ENCODE measurements around the gene SRPK2. TPM values are rescaled to one million over a fixed set of nuclear protein-coding genes. Genes with fewer than 3 reads are reported as not detected.

SRPK2 gene
- total and polyA plus RNA-seq, 2 donors (not counting 1 experiment from before 2014, with no cell fraction given): 15.2 to 108 TPM

DNA sequence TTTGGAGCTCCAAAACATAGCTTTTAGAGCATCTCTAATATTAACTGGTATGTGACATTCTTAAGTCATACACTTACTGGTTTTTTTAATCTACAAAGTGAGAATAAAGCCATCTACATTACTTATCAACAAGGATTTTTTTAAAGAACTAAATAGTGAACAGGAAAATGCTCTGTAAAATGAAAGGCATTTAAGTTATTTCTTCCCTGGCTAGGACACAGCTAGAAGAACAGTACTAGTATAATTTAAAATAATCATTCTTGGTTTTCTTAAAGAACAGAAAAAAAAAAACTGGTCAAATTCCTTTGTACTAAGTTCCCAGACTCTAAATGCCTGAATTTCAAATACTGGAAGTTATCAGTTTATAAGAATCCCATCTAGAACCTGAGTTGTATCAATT, 139.5 kb downstream of the SRPK2 start:
- Histone ChIP-seq H4K20me1 (ENCODE audit: control insufficient read depth, insufficient read depth, low read length, poor library complexity, severe bottlenecking) (peaks cover 92% of the 10 kb centered on the region), H3K27ac (ENCODE audit: low read length in 2 of 2) (no peak overlapping the region), H3K79me2 (ENCODE audit: control insufficient read depth, insufficient read depth, low read length) (peaks cover 91% of the 10 kb centered on the region), H3K4me2 (replicated peaks; ENCODE audit: low read depth, low read length, poor library complexity, severe bottlenecking) (no peak overlapping the region), H3K36me3 (replicated peaks in 1 of 2; ENCODE audit: control extremely low read depth in 1 of 2, control insufficient read depth in 1 of 2, extremely low read depth in 1 of 2, insufficient read depth in 2 of 2, low read length in 1 of 2) (peaks cover 0 to 4% of the 10 kb centered on the region in 2 experiments), H3K27me3 (replicated peaks in 1 of 4; ENCODE audit: control extremely low read depth in 1 of 4, control insufficient read depth in 3 of 4, insufficient read depth in 4 of 4, low read length in 3 of 4) (no peaks in the 10 kb centered on the region), H3K9me3 (ENCODE audit: control extremely low read depth in 1 of 3, control insufficient read depth in 2 of 3, insufficient read depth in 1 of 3, low read length in 2 of 3) (peaks cover 0 to 7% (median 0%) of the 10 kb centered on the region in 3 donors), H3K4me1 (ENCODE audit: control insufficient read depth in 2 of 2, insufficient read depth in 2 of 2, low read length in 2 of 2) (peaks cover 13 to 17% of the 10 kb centered on the region in 2 donors), H2AFZ (ENCODE audit: insufficient read depth, low read depth, low read length, poor library complexity, severe bottlenecking) (no peak overlapping the region), H3K4me3 (ENCODE audit: control extremely low read depth in 1 of 5, extremely low read depth in 1 of 5, insufficient read depth in 1 of 5, low read depth in 2 of 5, low read length in 4 of 5) (no peak overlapping the region), H3K9ac (ENCODE audit: low read length) (no peak overlapping the region)
- intact Hi-C loops (cut with micrococcal nuclease): no loop called here
- Mint-ChIP-seq H3K27me3 (no peaks in the 10 kb centered on the region), H3K4me1 (peaks cover 34% of the 10 kb centered on the region), H3K27ac (no peak overlapping the region), H3K9me3 (ENCODE audit: insufficient read depth) (no peaks in the 10 kb centered on the region), H3K4me3 (no peak overlapping the region)
- TF ChIP-seq, protein P1, sequence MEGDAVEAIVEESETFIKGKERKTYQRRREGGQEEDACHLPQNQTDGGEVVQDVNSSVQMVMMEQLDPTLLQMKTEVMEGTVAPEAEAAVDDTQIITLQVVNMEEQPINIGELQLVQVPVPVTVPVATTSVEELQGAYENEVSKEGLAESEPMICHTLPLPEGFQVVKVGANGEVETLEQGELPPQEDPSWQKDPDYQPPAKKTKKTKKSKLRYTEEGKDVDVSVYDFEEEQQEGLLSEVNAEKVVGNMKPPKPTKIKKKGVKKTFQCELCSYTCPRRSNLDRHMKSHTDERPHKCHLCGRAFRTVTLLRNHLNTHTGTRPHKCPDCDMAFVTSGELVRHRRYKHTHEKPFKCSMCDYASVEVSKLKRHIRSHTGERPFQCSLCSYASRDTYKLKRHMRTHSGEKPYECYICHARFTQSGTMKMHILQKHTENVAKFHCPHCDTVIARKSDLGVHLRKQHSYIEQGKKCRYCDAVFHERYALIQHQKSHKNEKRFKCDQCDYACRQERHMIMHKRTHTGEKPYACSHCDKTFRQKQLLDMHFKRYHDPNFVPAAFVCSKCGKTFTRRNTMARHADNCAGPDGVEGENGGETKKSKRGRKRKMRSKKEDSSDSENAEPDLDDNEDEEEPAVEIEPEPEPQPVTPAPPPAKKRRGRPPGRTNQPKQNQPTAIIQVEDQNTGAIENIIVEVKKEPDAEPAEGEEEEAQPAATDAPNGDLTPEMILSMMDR (IDR thresholded peaks at IDR 0.05): no peak
- no peak for TF ChIP-seq EZH2 (IDR thresholded peaks at IDR 0.05; ENCODE audit: borderline replicate concordance, insufficient read depth, low read depth, low read length, poor library complexity, severe bottlenecking)
- DNase-seq (no peak), ATAC-seq (ENCODE audit: low read depth) (no peak)
- CTCF ChIA-PET: interaction anchor here (0.6 to 0.8 kb wide), 2 partner anchors 49 to 223 kb away, joined by 3 read pairs; no protein-coding TSS in a partner anchor
- POLR2A ChIA-PET: no interaction called here

GRCh38 chr7:105246679-105247078, 142.0 kb downstream of the SRPK2 start:
- CTCF ChIA-PET: no interaction called here

More at GRCh38 chr7:105246679-105247078, 142.0 kb downstream of the SRPK2 start:
- Mint-ChIP-seq H3K27ac (no peak overlapping the region), H3K4me1 (peaks cover 33% of the 10 kb centered on the region), H3K9me3 (ENCODE audit: insufficient read depth) (no peaks in the 10 kb centered on the region), H3K4me3 (no peak overlapping the region), H3K27me3 (no peaks in the 10 kb centered on the region)
- H2AFZ ChIP-seq (ENCODE audit: insufficient read depth, low read depth, low read length, poor library complexity, severe bottlenecking): no peak overlapping the region
- TF ChIP-seq, protein P1 (IDR thresholded peaks at IDR 0.05): no peak
- TF ChIP-seq EZH2 (IDR thresholded peaks at IDR 0.05; ENCODE audit: borderline replicate concordance, insufficient read depth, low read depth, low read length, poor library complexity, severe bottlenecking): no peak
- no peak for ATAC-seq (ENCODE audit: low read depth)
- no peak overlapping the region for H3K27ac ChIP-seq (ENCODE audit: low read length in 2 of 2)
- H3K27me3 ChIP-seq (replicated peaks in 1 of 4; ENCODE audit: control extremely low read depth in 1 of 4, control insufficient read depth in 3 of 4, insufficient read depth in 4 of 4, low read length in 3 of 4): no peaks in the 10 kb centered on the region
- POLR2A ChIA-PET: no interaction called here
- H3K79me2 ChIP-seq (ENCODE audit: control insufficient read depth, insufficient read depth, low read length): peaks cover 93% of the 10 kb centered on the region
- peaks cover 0 to 7% (median 0%) of the 10 kb centered on the region in 3 donors for H3K9me3 ChIP-seq (ENCODE audit: control extremely low read depth in 1 of 3, control insufficient read depth in 2 of 3, insufficient read depth in 1 of 3, low read length in 2 of 3)
- H3K4me2 ChIP-seq (replicated peaks; ENCODE audit: low read depth, low read length, poor library complexity, severe bottlenecking): no peak overlapping the region
- DNase-seq: no peak
- H3K4me1 ChIP-seq (ENCODE audit: control insufficient read depth in 2 of 2, insufficient read depth in 2 of 2, low read length in 2 of 2): peaks cover 13 to 19% of the 10 kb centered on the region in 2 donors
- peaks cover 0 to 4% of the 10 kb centered on the region in 2 experiments for H3K36me3 ChIP-seq (replicated peaks in 1 of 2; ENCODE audit: control extremely low read depth in 1 of 2, control insufficient read depth in 1 of 2, extremely low read depth in 1 of 2, insufficient read depth in 2 of 2, low read length in 1 of 2)
- no peak overlapping the region for H3K4me3 ChIP-seq (ENCODE audit: control extremely low read depth in 1 of 5, extremely low read depth in 1 of 5, insufficient read depth in 1 of 5, low read depth in 2 of 5, low read length in 4 of 5)
- intact Hi-C loops (cut with micrococcal nuclease): no loop called here
- H3K9ac ChIP-seq (ENCODE audit: low read length): no peak overlapping the region
- H4K20me1 ChIP-seq (ENCODE audit: control insufficient read depth, insufficient read depth, low read length, poor library complexity, severe bottlenecking): peaks cover 94% of the 10 kb centered on the region
